Measurements from ENCODE around the gene GUSB.
"Not testable (repeated sequence)": the region's sequence is repeated elsewhere in the genome, so short reads cannot be mapped to it uniquely, and the experiment has no call there.

GUSB gene

DNA sequence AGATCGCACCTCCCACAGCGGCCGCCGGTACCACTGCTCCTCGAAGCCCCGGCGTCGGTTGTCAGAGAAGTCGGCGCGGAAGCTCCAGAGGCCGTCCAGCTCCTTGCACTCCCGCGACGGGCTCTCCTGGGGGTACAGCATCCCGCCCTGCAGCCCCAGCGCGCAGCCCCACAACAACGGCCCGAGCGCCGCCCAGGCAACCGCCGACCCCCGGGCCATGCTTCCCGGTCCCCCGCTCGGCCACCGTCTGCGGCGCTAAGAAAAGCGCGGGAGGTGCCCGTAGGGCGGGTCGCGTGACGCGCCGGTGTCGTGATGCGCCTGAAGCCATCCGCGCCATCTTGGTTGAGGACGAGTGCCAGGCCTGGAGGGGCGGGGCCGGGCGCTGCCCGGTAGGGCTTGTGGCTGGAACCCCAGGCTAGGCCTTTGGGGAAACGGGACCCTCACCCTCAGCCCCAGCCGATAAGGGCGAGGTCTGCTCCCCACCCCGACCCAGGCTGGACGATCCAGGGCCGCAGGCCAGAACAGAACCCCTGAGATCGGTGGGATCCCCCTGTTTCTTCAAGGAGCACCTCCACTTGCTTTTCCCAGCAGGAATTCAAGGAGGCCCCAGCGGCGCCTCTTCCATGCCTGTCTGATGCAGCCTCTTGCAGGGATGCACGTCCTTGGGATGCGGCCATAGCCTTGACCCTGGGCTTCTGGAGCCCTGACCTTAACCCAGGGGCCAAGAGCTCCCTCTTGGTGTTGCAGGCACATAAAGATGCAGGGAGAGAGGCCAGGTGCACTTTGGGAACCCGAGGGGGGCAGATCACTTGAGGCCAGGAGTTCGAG, at the start of gene GUSB:
Gene GUSB (minus strand): TSS at position 249 of the 828 bp plus-strand sequence. CDS start 30 bp downstream, at position 219.
- in situ Hi-C loops (cut with MboI; ENCODE audit: low sequenced_read_pairs): no loop called here

DNA sequence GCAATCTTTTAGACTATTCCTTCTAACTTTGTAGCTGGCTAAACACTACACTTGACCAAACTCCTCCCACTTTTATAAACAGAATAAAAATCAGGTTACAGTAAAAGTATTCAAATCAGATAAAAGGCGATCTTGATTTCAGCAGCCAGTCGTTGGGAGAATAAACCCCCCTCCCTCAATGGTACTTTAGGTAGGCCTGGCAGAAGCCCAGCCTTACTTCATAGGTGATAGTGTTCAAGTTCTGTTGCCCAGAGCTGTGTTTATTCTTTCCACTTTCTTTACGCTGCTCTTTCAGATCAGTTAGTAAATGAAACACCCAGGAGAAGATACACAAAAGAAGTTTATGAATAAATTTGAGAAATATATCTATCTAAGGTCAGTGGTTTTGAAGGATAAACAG, 46.3 kb upstream of the GUSB start:
- in situ Hi-C loops (cut with MboI; ENCODE audit: low sequenced_read_pairs): not testable (repeated sequence)

DNA sequence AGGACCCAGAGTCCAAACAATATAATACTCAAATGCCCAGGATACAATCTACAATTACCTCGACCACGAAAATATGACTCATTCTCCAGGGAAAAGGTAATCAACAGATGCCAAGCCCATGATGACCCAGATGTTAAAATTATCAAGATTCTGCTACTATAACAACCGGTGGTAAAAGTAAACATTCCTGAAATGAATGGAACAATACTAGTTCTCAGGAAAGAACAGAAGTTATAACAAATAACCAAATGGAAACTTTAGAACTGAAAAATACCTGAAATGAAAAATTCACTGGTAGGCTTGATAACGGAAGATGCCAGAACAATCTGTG, 34.1 kb upstream of the GUSB start:
- in situ Hi-C loops (cut with MboI; ENCODE audit: low sequenced_read_pairs): no loop called here

- in situ Hi-C loops (cut with MboI; ENCODE audit: low sequenced_read_pairs): no loop called here
These were observed 33.6 kb upstream of the GUSB start for GRCh38 chr7:66015440-66016130.

DNA sequence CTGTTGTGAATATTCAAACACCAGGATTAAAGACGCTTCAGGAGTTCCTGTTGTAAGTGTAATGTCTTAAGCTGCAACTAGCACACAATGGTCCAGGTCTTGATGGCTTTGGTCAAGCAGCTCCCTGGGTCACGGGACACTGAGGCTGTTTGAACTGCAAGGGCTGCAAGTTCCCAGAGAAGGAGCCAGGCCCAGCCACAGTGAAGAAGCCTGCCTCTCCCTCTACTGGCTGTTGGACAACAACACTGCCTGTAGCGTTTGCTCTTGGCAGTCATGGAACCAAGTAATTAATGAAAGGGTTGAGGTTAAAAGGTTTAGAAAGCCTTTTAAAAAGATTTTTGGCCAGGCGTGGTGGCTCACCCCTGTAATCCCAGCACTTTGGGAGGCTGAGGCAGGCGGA, 31.9 kb upstream of the GUSB start:
- in situ Hi-C loops (cut with MboI; ENCODE audit: low sequenced_read_pairs): no loop called here

DNA sequence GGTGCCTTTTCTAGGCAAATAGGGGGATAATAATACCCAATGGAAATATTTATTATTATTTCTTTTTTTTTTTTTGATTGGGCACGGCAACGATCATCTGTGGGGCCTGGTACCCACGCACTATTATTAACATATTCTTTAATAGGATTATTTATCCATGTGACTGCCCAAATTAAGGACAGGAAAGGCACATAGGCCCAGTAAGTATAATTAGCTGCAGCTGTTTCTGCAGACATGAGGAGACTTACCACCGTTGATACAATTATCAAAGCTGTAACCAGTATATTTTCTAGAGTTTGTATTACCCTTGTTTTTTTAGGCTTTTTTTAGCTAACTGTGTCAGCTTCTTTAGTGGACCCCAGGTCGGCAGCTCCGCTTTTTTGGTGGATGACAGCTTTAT, 25.2 kb upstream of the GUSB start:
- in situ Hi-C loops (cut with MboI; ENCODE audit: low sequenced_read_pairs): no loop called here

- in situ Hi-C loops (cut with MboI; ENCODE audit: low sequenced_read_pairs): not testable (repeated sequence)
These were observed 23.2 kb upstream of the GUSB start for GRCh38 chr7:66005115-66005671.

- in situ Hi-C loops (cut with MboI; ENCODE audit: low sequenced_read_pairs): not testable (repeated sequence)
These were observed 18.9 kb upstream of the GUSB start for GRCh38 chr7:66000823-66001417.

DNA sequence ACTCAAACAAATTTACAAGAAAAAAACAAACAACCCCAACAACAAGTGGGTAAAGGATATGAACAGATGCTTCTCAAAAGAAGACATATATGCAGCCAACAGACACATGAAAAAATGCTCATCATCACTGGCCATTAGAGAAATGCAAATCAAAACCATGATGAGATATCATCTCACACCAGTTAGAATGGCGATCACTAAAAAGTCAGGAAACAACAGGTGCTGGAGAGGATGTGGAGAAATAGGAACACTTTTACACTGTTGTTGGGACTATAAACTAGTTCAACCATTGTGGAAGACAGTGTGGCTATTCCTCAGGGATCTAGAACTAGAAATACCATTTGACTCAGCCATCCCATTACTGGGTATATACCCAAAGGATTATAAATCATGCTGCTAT, 13.0 kb upstream of the GUSB start:
- in situ Hi-C loops (cut with MboI; ENCODE audit: low sequenced_read_pairs): not testable (repeated sequence)

DNA sequence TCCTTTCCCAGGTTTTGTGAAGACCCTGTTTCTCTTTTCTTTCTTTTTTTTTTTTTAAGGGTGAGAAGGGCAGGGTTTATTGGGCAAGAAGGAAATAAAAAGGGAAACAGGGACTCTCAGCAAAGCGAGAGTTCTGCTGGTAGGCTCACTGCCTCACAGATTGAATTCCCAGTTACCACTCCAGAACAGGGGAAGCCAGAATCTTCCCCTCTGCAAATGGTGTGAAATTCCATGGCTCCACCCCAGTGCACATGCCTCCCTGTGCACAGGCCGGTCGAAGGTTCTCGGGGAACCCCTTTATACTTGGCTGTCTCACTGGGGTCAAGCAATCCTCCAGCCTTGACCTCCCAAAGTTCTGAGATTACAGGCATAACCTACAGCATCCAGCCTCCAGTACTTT, 10.5 kb upstream of the GUSB start:
- in situ Hi-C loops (cut with MboI; ENCODE audit: low sequenced_read_pairs): no loop called here

- in situ Hi-C loops (cut with MboI; ENCODE audit: low sequenced_read_pairs): not testable (repeated sequence)
These were observed 9.8 kb upstream of the GUSB start for GRCh38 chr7:65991829-65992228.

DNA sequence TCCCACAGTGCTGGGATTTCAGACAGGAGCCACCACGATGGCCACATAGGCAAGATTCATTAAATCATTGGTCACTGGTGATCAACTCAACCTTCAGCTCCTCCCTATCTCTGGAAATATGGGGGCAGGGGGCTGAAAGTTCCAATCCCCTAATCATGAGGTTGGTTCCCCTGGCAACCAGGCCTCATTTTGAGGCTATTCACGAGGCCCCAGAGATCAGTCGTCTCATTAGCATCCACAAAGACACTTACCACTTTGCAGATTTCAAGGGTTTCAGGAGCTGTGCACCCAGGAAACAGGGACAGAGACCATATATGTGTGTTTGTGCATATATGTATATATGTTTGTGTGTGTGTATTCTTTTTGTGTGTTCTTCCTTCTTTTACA, 7.7 kb upstream of the GUSB start:
- in situ Hi-C loops (cut with MboI; ENCODE audit: low sequenced_read_pairs): no loop called here

DNA sequence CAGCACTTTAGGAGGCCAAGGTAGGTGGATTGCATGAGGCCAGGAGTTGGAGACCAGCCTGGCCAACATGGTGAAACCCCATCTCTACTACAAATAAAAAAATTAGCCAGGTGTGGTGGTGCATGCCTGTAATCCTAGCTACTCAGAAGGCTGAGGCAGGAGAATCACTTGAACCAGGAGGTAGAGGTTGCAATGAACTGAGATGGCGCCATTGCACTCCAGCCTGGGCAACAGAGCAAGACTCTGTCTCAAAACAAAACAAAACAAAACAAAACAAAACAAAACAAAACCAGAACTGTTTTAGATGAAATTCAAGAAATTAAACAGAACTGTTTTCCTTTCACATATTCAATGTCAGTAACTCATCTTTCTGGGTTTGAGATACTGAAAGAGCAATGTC, 6.5 kb upstream of the GUSB start:
- in situ Hi-C loops (cut with MboI; ENCODE audit: low sequenced_read_pairs): not testable (repeated sequence)

- in situ Hi-C loops (cut with MboI; ENCODE audit: low sequenced_read_pairs): no loop called here
These were observed 6.1 kb upstream of the GUSB start for GRCh38 chr7:65988084-65988483.

GRCh38 chr7:65983965-65984658, 2.1 kb upstream of the GUSB start:
- in situ Hi-C loops (cut with MboI; ENCODE audit: low sequenced_read_pairs): no loop called here

DNA sequence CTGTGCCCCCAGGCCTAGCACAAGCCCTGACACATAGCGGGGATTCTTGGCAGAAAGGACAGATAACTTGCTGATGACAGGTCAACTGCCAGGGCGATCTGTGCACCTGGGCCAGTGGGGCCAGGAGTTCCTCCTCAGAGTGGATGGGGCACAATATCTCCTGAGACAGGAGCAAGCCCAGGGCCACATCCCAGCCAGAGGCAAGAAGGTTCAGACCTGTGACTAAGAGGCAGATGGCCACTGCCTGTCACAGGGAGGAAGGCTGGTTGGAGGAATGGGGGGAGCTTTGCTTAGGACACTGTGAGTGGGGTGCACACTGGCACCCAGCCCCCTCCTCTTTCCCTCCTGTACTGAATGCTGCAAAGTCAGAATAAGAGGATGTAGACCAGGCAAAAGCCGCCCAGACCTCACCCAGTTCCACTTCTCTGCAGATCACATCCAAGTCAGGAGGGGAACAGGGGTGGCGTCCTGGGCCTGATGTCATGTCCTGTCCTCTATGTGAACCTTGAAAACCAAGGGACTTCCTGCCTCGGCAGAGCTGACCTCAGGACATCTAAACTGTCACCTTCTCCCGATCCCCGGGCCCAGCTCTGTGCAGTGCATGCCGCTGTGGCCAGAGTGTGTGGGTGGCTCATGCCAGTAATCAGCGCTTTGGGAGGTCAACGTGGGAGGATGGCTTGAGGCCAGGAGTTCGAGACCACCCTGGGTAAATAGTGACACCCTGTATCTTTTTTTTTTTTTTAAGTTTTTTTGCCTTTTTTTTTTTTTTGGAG, 1.3 kb downstream of the GUSB start:
- in situ Hi-C loops (cut with MboI; ENCODE audit: low sequenced_read_pairs): no loop called here

- in situ Hi-C loops (cut with MboI; ENCODE audit: low sequenced_read_pairs): no loop called here
These were observed 2.2 kb downstream of the GUSB start for GRCh38 chr7:65979583-65980477.

DNA sequence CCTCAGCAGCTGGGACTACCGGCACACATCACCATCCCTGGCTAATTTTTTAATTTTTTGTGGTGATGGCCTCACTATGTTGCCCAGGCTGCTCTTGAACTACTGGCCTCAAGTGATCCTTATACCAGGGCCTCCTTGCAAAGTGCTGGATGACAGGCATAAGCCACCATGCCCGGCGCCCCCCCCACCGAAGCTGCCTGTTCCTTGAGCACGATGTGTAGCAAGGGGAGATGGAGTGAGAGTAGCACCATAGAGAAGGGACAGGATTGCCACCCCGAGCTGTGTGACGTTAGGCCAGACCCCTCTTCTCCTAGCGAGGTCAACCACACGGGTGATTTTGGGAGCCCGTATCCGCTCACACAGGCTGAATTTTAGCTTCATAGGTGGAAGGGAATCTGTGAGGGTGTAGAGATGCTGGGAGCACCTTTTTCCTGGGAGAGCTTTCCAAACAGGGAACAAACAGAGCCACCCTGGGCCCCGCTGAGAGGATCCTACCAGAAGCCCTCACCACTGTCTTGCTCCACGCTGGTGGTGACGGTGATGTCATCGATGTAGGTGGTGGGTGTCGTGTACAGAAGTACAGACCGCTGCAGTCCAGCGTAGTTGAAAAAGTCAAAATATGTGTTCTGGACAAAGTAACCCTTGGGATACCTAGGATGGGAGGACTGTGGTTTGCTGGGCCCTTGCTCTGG, 3.0 kb downstream of the GUSB start:
- in situ Hi-C loops (cut with MboI; ENCODE audit: low sequenced_read_pairs): no loop called here

DNA sequence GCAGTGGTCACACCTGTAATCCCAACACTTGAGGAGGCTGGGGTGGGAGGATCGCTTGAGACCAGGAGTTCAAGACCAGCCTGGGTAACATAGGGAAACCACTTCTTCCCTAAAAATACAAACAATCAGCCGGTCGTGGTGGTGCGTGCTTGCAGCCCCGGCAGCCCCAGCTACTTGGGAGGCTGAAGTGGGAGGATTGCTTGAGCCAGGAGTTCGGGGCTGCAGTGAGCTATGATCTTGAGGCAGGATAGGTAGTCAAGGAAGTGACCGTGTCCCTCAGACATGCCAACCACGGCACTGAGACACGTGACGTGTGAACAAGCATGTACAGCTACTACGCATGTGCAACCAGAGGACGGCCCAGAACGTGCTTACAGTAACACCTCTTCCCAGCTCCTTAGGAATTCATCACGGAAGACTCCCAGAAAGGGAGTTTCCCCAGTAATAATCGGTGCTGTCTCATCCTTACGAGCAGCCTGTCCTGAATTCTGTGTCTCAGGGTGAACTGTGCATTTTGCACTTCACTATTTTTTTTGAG, 5.3 kb downstream of the GUSB start:
- in situ Hi-C loops (cut with MboI; ENCODE audit: low sequenced_read_pairs): no loop called here

Measured in hTERT RPE-1 (cell line).